HCT116 (cell line): ENCODE measurements around the gene TMEM200C. TPM values are rescaled to one million over a fixed set of nuclear protein-coding genes. Genes with fewer than 3 reads are reported as not detected.

Source experiments
- ATAC-seq: fragments of 200-7000 bp; cut with Tn5 transposase; 2 replicates; pipeline ENCODE4 v1.9.1; 2020; ENCODE audit warnings: mild to moderate bottlenecking, moderate library complexity
- BruUV-seq: library from RNA; stranded (reverse); fragments of 400-500 nt; replicated peaks from 2 replicates; lab custom pipeline; 2021; lab: Mats Ljungman, UMichigan
- CTCF ChIA-PET: fragments of 300-600 bp; sonication (Branson Sonifier 250); formaldehyde crosslinking; loops from one replicate; lab custom pipeline; 2021; ENCODE audit warnings: antibody characterized with exemption; lab: Charles Lee
- POLR2A ChIA-PET: fragments of 300-600, 350-600 bp; sonication (Branson Sonifier 250); formaldehyde crosslinking; loops from one replicate; lab custom pipeline; 2021; ENCODE audit warnings: antibody characterized with exemption; lab: Charles Lee
- RAD21 ChIA-PET, 2 experiments: fragments of 300-600 bp; sonication (Branson Sonifier 250); formaldehyde crosslinking; loops; one replicate each; lab custom pipeline; 2023; ENCODE audit warnings: low total read pairs in 2 of 2; ENCODE audit not compliant: uncharacterized antibody in 2 of 2, unreplicated experiment in 2 of 2, low non-redundant PET in 1 of 2; lab: Charles Lee
- DNase-seq: peaks from one replicate; pipeline ENCODE4 v3.0.0-alpha.2; 2010; ENCODE audit warnings: low read depth, low spot score
- H2AFZ ChIP-seq: fragments of 200-600 bp; shearing (Covaris generic), sonication (generic); 2 replicates; pipeline ENCODE4 v1.6.1; 2017; ENCODE audit warnings: low read depth, mixed run types, mixed read lengths, antibody characterized with exemption, low read length; ENCODE audit not compliant: poor library complexity, severe bottlenecking
- H3K27ac ChIP-seq: 2 replicates; pipeline ENCODE4 v1.5.1; 2012; ENCODE audit warnings: low read depth, low read length
- H3K27me3 ChIP-seq: fragments of 200-600 bp; sonication (generic); 2 replicates; pipeline ENCODE4 v1.6.1; 2016; ENCODE audit warnings: mixed run types, low read length, mixed read lengths; ENCODE audit not compliant: insufficient read depth
- H3K36me3 ChIP-seq, 2 experiments: fragments of 200-500 bp in 1 of 2; fragments of 200-600 bp in 1 of 2; sonication (Bioruptor generic) in 1 of 2; sonication (generic) in 1 of 2; 2 replicates each; pipeline versions ENCODE4 v1.5.1 to v1.6.1; 2014 to 2016; ENCODE audit warnings: low read length in 2 of 2, inconsistent platforms in 1 of 2, mixed read lengths in 1 of 2, mixed run types in 1 of 2; ENCODE audit not compliant: insufficient read depth in 2 of 2, control insufficient read depth in 1 of 2
- H3K4me1 ChIP-seq, 2 experiments: fragments of 200-600 bp in 1 of 2; sonication (generic) in 1 of 2; 2 replicates each; pipeline versions ENCODE4 v1.5.1 to v1.6.1; 2012 to 2017; ENCODE audit warnings: low read length in 2 of 2, inconsistent platforms in 1 of 2, mild to moderate bottlenecking in 1 of 2, mixed read lengths in 1 of 2, mixed run types in 1 of 2, moderate library complexity in 1 of 2; ENCODE audit not compliant: insufficient read depth in 2 of 2, control insufficient read depth in 1 of 2
- H3K4me2 ChIP-seq: fragments of 200-600 bp; sonication (generic); 2 replicates; pipeline ENCODE4 v1.6.1; 2017; ENCODE audit warnings: mixed run types, low read length, mixed read lengths
- H3K4me3 ChIP-seq, 2 experiments: fragments of 200-600 bp in 1 of 2; sonication (generic) in 1 of 2; replicated peaks in 1 of 2; 2 replicates each; pipeline ENCODE4 v1.5.1; 2011 to 2016; ENCODE audit warnings: low read length in 2 of 2, control low read depth in 1 of 2, low read depth in 1 of 2, mild to moderate bottlenecking in 1 of 2, mixed read lengths in 1 of 2, mixed run types in 1 of 2
- H3K79me2 ChIP-seq: fragments of 200-600 bp; sonication (generic); 2 replicates; pipeline ENCODE4 v1.6.1; 2017; ENCODE audit warnings: mild to moderate bottlenecking, mixed run types, low read length, moderate library complexity, mixed read lengths; ENCODE audit not compliant: insufficient read depth
- H3K9ac ChIP-seq: fragments of 200-600 bp; sonication (generic); 2 replicates; pipeline ENCODE4 v1.6.1; 2016; ENCODE audit warnings: low read length, mixed read lengths
- H3K9me2 ChIP-seq: fragments of 200-600 bp; sonication (generic), shearing (Covaris generic); 2 replicates; pipeline ENCODE4 v1.6.1; 2017; ENCODE audit warnings: mixed run types, mild to moderate bottlenecking, moderate library complexity; ENCODE audit not compliant: insufficient read depth
- H3K9me3 ChIP-seq, 2 experiments: fragments of 200-500 bp in 1 of 2; fragments of 200-600 bp in 1 of 2; sonication (Bioruptor generic) in 1 of 2; sonication (generic) in 1 of 2; 2 replicates each; pipeline ENCODE4 v1.6.1; 2014 to 2017; ENCODE audit warnings: low read length in 2 of 2, mixed read lengths in 2 of 2, inconsistent platforms in 1 of 2, low read depth in 1 of 2, mild to moderate bottlenecking in 1 of 2, mixed run types in 1 of 2, moderate library complexity in 1 of 2; ENCODE audit not compliant: control insufficient read depth in 1 of 2, insufficient read depth in 1 of 2
- H4K20me1 ChIP-seq: fragments of 200-600 bp; sonication (generic), shearing (Covaris generic); 2 replicates; pipeline ENCODE4 v1.6.1; 2017; ENCODE audit warnings: mixed run types, mild to moderate bottlenecking, moderate library complexity; ENCODE audit not compliant: insufficient read depth
- CEBPB ChIP-seq: IDR thresholded peaks from 2 replicates; pipeline ENCODE4 v1.6.1; 2012; ENCODE audit warnings: low read depth
- EGR1 ChIP-seq: IDR thresholded peaks from 2 replicates; pipeline ENCODE4 v1.6.1; 2012; ENCODE audit warnings: low read depth
- EZH2 ChIP-seq: fragments of 200-600 bp; sonication (generic); IDR thresholded peaks from 2 replicates; pipeline ENCODE4 v1.6.1; 2017; ENCODE audit warnings: antibody characterized with exemption, mixed run types
- JUND ChIP-seq: IDR thresholded peaks from 2 replicates; pipeline ENCODE4 v1.6.1; 2012
- POLR2AphosphoS5 ChIP-seq: IDR thresholded peaks from 2 replicates; pipeline ENCODE4 v1.6.1; 2011; ENCODE audit warnings: mild to moderate bottlenecking, low read depth, low read length, moderate library complexity
- SIN3A ChIP-seq: IDR thresholded peaks from 2 replicates; pipeline ENCODE4 v1.6.1; 2012; ENCODE audit warnings: low read depth
- ZFX ChIP-seq: fragments of 450-650 bp; IDR thresholded peaks from 2 replicates; pipeline ENCODE4 v1.6.1; 2017
- intact Hi-C: fragments of 100-400 bp; cut with micrococcal nuclease; formaldehyde crosslinking; loops from 2 replicates; pipeline ENCODE4 v1.10.0; 2022
- total RNA-seq: library from RNA; stranded (reverse); gene quantifications from one replicate; pipeline ENCODE4 v1.2.1, GENCODE V29; 2021; ENCODE audit not compliant: unreplicated experiment
- TF ChIP-seq, protein P1 (sequence below), 3 experiments: fragments of 200-600 bp in 1 of 3; sonication (generic) in 1 of 3; IDR thresholded peaks in 2 of 3; conservative IDR thresholded peaks in 1 of 3; 2 replicates each; pipeline ENCODE4 v1.5.1; 2012 to 2017; ENCODE audit warnings: low read depth in 2 of 3, low read length in 2 of 3, antibody characterized with exemption in 1 of 3, borderline replicate concordance in 1 of 3, control low read depth in 1 of 3, mild to moderate bottlenecking in 1 of 3, mixed read lengths in 1 of 3, mixed run types in 1 of 3, moderate library complexity in 1 of 3; ENCODE audit not compliant: insufficient read depth in 1 of 3
- TF ChIP-seq, protein P2 (sequence below): IDR thresholded peaks from 2 replicates; pipeline ENCODE4 v1.6.1; 2011; ENCODE audit warnings: mild to moderate bottlenecking, low read length, moderate library complexity; ENCODE audit not compliant: insufficient replicate concordance; ENCODE audit errors: extremely low read depth
- TF ChIP-seq, protein P3 (sequence below): IDR thresholded peaks from 2 replicates; pipeline ENCODE4 v1.6.1; 2012

Gene TMEM200C
- total RNA-seq, 1 experiment from 2014 or later: not detected

DNA sequence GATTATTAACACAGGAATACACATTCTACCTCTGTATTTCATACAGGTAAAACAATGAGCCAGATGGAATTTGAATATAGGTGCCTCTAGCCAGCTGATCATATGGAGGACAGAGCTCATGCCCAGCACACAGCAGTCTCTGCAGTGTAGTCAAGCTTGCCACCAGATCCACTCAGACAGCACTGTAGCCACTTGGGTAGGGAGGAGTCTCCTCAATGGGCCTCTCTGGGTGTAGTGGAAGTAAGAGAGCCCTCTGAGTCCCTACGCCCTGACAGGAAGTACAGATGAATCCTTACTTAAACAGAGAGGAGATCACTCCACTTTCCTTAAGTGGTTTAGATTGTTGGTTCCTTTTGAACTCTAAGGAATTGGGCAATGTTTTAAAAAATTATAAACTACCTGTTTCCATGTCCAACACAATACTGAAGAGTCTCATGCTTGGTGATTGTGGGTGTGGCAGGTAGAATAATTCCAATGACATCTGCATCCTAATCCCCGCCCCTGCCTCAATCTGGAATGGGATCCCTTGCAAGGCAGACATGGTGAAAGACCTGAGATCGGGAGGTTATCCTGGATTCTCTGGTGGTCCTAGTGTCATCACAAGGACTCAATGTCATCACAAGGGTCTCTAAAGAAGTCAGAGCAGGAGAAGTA is 23.0 kb upstream of the TMEM200C start:
- ATAC-seq (no peak), DNase-seq (no peak)
- Histone ChIP-seq H4K20me1 (no peaks in the 10 kb centered on the region), H3K36me3 (no peaks in the 10 kb centered on the region), H3K79me2 (no peaks in the 10 kb centered on the region), H2AFZ (no peak overlapping the region), H3K4me3 (no peak overlapping the region), H3K9ac (no peak overlapping the region), H3K4me1 (no peaks in the 10 kb centered on the region), H3K27ac (no peak overlapping the region), H3K4me2 (no peak overlapping the region), H3K9me2 (no peaks in the 10 kb centered on the region), H3K27me3 (no peaks in the 10 kb centered on the region), H3K9me3 (peaks cover 18 to 48% of the 10 kb centered on the region in 2 experiments; a peak in 2 of 4 replicates)
- intact Hi-C loops: no loop called here
- no peak for TF ChIP-seq ZFX
- TF ChIP-seq, protein P1, sequence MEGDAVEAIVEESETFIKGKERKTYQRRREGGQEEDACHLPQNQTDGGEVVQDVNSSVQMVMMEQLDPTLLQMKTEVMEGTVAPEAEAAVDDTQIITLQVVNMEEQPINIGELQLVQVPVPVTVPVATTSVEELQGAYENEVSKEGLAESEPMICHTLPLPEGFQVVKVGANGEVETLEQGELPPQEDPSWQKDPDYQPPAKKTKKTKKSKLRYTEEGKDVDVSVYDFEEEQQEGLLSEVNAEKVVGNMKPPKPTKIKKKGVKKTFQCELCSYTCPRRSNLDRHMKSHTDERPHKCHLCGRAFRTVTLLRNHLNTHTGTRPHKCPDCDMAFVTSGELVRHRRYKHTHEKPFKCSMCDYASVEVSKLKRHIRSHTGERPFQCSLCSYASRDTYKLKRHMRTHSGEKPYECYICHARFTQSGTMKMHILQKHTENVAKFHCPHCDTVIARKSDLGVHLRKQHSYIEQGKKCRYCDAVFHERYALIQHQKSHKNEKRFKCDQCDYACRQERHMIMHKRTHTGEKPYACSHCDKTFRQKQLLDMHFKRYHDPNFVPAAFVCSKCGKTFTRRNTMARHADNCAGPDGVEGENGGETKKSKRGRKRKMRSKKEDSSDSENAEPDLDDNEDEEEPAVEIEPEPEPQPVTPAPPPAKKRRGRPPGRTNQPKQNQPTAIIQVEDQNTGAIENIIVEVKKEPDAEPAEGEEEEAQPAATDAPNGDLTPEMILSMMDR (IDR thresholded peaks at IDR 0.05 in 2 of 3, conservative IDR thresholded peaks at IDR 0.05 in 1 of 3; ENCODE audit: borderline replicate concordance in 1 of 3, insufficient read depth in 1 of 3, low read depth in 2 of 3, low read length in 2 of 3): no peak
- TF ChIP-seq, protein P2, sequence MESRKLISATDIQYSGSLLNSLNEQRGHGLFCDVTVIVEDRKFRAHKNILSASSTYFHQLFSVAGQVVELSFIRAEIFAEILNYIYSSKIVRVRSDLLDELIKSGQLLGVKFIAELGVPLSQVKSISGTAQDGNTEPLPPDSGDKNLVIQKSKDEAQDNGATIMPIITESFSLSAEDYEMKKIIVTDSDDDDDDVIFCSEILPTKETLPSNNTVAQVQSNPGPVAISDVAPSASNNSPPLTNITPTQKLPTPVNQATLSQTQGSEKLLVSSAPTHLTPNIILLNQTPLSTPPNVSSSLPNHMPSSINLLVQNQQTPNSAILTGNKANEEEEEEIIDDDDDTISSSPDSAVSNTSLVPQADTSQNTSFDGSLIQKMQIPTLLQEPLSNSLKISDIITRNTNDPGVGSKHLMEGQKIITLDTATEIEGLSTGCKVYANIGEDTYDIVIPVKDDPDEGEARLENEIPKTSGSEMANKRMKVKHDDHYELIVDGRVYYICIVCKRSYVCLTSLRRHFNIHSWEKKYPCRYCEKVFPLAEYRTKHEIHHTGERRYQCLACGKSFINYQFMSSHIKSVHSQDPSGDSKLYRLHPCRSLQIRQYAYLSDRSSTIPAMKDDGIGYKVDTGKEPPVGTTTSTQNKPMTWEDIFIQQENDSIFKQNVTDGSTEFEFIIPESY: no peak
- no peak for TF ChIP-seq CEBPB
- TF ChIP-seq JUND: no peak
- TF ChIP-seq EGR1: no peak
- no peak for TF ChIP-seq EZH2
- no peak for TF ChIP-seq SIN3A
- no peak for TF ChIP-seq POLR2AphosphoS5
- TF ChIP-seq, protein P3, sequence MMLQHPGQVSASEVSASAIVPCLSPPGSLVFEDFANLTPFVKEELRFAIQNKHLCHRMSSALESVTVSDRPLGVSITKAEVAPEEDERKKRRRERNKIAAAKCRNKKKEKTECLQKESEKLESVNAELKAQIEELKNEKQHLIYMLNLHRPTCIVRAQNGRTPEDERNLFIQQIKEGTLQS: no peak
- ChIA-PET POLR2A (no interaction called here), CTCF (no interaction called here), RAD21 (no interaction called here)
- BruUV-seq: no TSS peak
